Astrocyte (in vitro differentiated cells and primary cell): ENCODE results near the gene PLD5.
"Not testable (repeated sequence)": the region's sequence is repeated elsewhere in the genome, so short reads cannot be mapped to it uniquely, and the experiment has no call there.

Experiments
- CTCF ChIP-seq: IDR thresholded peaks from 2 replicates; pipeline ENCODE4 v1.5.1; 2011; ENCODE audit warnings: low read depth, mild to moderate bottlenecking, inconsistent platforms, low read length, moderate library complexity; ENCODE audit not compliant: insufficient read depth
- EZH2 ChIP-seq: IDR thresholded peaks from 2 replicates; pipeline ENCODE4 v1.6.1; 2012; ENCODE audit warnings: mild to moderate bottlenecking, low read length, inconsistent platforms; ENCODE audit not compliant: insufficient read depth

GRCh38 chr1:242097283-242097682 lies 427.2 kb downstream of the PLD5 start:
- TF ChIP-seq CTCF, EZH2: not testable (repeated sequence)
